Measurements from ENCODE around the gene RXRB.

DNA sequence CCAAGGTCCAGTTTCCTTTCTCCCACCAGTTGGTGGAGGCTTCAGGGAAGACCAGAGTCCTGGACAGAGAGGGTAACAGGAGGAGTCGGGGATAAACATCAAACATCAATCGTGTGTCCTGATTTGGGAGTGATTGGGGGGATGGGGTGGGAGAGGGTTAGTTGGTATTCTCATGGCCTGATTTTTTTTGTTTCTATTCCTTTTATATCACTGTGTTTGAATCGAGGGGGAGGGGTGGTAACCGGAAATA lies 3.6 kb upstream of the RXRB start:
- TF ChIP-seq, protein P1, sequence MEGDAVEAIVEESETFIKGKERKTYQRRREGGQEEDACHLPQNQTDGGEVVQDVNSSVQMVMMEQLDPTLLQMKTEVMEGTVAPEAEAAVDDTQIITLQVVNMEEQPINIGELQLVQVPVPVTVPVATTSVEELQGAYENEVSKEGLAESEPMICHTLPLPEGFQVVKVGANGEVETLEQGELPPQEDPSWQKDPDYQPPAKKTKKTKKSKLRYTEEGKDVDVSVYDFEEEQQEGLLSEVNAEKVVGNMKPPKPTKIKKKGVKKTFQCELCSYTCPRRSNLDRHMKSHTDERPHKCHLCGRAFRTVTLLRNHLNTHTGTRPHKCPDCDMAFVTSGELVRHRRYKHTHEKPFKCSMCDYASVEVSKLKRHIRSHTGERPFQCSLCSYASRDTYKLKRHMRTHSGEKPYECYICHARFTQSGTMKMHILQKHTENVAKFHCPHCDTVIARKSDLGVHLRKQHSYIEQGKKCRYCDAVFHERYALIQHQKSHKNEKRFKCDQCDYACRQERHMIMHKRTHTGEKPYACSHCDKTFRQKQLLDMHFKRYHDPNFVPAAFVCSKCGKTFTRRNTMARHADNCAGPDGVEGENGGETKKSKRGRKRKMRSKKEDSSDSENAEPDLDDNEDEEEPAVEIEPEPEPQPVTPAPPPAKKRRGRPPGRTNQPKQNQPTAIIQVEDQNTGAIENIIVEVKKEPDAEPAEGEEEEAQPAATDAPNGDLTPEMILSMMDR (IDR thresholded peaks at IDR 0.05): no peak
- TF ChIP-seq POLR2A (IDR thresholded peaks at IDR 0.05): no peak
